ENCODE measurements around the gene POLR2J.
"Not testable (repeated sequence)": the region's sequence is repeated elsewhere in the genome, so short reads cannot be mapped to it uniquely, and the experiment has no call there.

Gene POLR2J

DNA sequence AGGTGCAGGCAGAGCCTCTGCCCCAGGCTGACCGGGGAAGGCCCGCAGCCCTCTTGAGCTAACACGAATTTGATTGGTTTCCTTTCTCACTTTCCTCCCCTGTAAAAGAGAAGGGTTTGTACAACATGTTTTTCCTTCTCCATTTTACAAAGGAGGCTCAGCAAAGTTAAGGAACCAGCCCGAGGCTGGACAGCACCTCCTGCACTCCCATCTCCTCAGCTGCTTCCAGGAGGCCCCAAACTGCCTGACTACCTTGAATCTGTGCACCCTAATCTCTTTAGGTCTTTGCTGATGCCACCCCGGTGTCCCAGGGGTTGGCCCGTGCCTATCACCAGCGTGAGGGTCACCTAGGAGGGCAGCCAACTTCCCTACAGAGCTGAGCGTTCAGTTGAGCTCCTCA, 18.3 kb downstream of the POLR2J start:
- DNase-seq (ENCODE audit: low spot score), result no peak
- peak overlapping the region; percentile 33 for H3K27ac ChIP-seq
- TF ChIP-seq, protein P1, sequence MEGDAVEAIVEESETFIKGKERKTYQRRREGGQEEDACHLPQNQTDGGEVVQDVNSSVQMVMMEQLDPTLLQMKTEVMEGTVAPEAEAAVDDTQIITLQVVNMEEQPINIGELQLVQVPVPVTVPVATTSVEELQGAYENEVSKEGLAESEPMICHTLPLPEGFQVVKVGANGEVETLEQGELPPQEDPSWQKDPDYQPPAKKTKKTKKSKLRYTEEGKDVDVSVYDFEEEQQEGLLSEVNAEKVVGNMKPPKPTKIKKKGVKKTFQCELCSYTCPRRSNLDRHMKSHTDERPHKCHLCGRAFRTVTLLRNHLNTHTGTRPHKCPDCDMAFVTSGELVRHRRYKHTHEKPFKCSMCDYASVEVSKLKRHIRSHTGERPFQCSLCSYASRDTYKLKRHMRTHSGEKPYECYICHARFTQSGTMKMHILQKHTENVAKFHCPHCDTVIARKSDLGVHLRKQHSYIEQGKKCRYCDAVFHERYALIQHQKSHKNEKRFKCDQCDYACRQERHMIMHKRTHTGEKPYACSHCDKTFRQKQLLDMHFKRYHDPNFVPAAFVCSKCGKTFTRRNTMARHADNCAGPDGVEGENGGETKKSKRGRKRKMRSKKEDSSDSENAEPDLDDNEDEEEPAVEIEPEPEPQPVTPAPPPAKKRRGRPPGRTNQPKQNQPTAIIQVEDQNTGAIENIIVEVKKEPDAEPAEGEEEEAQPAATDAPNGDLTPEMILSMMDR (conservative IDR thresholded peaks at IDR 0.05; ENCODE audit: low read depth), result no peak
- ChIA-PET CTCF (interaction anchor here (0.5 kb wide), 1 partner anchor 38 kb away, joined by 6 read pairs; no protein-coding TSS in a partner anchor), POLR2A (ENCODE audit: low non-redundant PET) (interaction anchor here (0.6 kb wide), 1 partner anchor 9 kb away, joined by 3 read pairs; no protein-coding TSS in a partner anchor)

DNA sequence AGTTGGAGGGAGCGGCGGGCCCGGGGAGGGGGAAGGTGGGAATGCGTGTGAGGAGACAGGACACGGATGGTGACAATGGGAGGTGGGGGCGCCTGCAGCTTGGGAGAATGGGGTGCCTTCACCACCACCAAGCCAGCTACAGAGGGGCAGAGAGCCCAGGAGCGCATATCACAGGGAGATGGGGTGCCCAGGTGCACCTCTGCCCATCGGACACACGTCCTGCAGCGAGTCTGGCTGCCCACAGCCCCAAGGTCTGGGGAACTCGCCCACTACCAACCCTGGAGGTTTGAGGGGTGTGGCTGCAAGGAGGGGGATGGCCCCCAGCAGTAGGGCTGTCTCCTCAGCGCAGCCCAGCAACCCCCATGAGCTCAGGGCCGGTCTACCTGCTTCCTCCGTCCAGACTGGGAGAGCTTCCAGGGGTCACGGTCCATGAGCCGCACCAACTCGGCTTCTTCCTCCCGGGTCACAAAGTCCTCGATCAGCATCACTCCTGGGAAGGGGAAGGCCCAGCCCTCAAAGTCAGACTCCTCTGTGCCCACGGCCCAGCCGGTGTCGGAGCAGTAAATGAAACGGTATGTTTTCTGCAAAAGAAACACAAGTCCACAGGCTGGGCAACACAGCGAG, 19.4 kb downstream of the POLR2J start:
- CTCF ChIA-PET, result no interaction called here
- POLR2A ChIA-PET (ENCODE audit: low non-redundant PET), result no interaction called here
- peak overlapping the region; percentile 33; the same call in 1 of the 2 replicates for H3K27ac ChIP-seq
- TF ChIP-seq, protein P1 (conservative IDR thresholded peaks at IDR 0.05; ENCODE audit: low read depth), result no peak
- no peak for DNase-seq (ENCODE audit: low spot score)

DNA sequence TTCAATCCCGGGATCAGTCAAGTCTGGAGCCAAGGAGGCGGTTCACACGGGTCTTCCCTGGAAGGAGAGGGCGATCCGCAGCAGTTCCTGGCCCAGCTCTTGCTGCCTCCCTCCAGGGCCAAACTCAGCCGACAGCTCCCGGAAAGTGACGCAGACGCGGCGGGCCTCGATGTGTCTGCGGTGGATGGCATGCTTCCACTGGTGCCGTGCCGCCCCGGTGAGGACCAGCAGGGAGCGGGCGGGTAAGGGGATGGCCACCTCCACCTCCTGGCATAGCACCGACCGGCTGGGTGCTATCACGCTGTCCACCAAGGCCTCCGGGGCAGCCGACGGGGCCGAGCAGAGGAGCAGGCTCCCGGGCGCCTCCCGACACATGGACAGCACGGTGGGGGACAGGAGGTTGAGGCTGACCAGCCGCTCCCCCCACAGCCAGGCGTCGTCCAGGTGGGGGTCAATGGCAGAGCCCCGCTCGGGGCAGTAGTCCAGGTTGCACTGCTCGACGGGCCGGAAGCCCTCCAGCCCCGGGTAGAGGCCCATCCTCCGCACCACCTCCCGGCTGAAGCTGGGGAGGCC, 21.3 kb downstream of the POLR2J start:
- TF ChIP-seq, protein P1 (conservative IDR thresholded peaks at IDR 0.05; ENCODE audit: low read depth), result no peak
- H3K27ac ChIP-seq, result no peak overlapping the region; the same call in 1 of the 2 replicates
- no peak for DNase-seq (ENCODE audit: low spot score)
- POLR2A ChIA-PET (ENCODE audit: low non-redundant PET), result no interaction called here
- CTCF ChIA-PET, result no interaction called here

DNA sequence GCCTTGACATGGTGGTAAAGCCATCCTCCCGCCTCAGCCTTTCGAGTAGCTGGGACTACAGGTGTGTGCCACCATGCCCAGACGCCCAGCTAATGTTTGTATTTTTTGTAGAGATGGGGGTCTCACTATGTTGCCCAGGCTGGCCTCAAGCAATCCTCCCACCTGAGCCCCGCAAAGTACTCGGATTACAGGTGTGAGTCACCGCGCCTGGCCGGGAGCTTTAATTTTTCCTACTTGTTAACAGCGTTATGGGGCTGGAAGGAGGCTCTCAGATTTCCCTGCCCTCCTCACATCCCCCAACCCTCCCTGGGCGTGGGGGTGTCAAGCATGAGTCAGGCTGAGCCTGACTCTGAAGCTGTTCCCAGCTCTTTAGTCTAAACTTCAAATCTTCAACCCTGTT, 22.4 kb downstream of the POLR2J start:
- H3K27ac ChIP-seq, result peak overlapping the region; percentile 34
- CTCF ChIA-PET, result interaction anchor here (0.8 to 1.0 kb wide), 2 partner anchors 10 to 67 kb away, joined by 6 to 7 read pairs; no protein-coding TSS in a partner anchor
- TF ChIP-seq, protein P1 (conservative IDR thresholded peaks at IDR 0.05; ENCODE audit: low read depth), result no peak
- POLR2A ChIA-PET (ENCODE audit: low non-redundant PET), result no interaction called here
- DNase-seq (ENCODE audit: low spot score), result peak; percentile 41

DNA sequence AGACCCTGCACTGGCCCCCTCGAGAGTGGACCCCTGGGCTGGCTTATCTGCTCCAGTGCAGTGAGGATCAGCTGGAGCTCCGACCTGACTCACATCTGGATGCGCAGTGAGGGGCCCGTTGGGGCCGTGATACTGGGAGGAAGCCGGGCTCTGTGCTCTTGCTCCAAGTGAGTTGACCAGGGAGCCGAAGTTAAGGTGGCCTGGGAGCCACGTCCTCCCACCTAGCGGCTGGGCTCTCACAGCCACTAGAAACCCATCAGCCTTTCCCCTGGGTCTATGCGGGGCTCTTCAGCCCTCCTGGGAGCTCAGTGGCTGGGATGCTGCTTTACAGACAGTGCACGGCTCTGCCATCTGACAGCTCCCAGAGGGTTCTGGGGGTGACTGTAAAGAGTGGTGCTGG, 23.1 kb downstream of the POLR2J start:
- TF ChIP-seq, protein P1 (conservative IDR thresholded peaks at IDR 0.05; ENCODE audit: low read depth), result no peak
- CTCF ChIA-PET, result interaction anchor here (1.0 kb wide), 1 partner anchor 10 kb away, joined by 6 read pairs; no protein-coding TSS in a partner anchor
- POLR2A ChIA-PET (ENCODE audit: low non-redundant PET), result no interaction called here
- peak overlapping the region; percentile 34 for H3K27ac ChIP-seq
- DNase-seq (ENCODE audit: low spot score), result no peak

DNA sequence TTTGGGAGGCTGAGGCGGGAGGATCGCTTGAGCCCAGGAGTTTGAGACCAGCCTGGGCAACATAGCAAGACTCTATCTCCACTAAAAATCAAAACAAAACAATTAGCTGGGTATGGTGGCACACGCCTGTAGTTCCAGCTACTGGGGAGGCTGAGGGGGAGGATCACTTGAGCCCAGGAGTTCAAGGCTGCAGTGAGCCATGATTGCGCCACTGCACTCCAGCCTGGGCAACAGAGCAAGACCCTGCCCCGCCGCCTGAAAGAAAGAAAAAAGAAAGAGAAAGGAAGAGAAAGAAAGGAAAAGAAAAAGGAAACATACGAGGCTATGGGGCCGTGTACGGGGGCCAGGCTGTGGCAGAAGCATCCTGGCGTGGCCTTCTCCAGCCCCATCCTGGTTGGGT, 23.8 kb downstream of the POLR2J start:
- POLR2A ChIA-PET (ENCODE audit: low non-redundant PET); DNase-seq (ENCODE audit: low spot score): not testable (repeated sequence)
- peak overlapping the region; percentile 34 for H3K27ac ChIP-seq
- CTCF ChIA-PET, result interaction anchor here (0.9 to 1.5 kb wide), 2 partner anchors 9 to 12 kb away, joined by 3 to 9 read pairs; no protein-coding TSS in a partner anchor

DNA sequence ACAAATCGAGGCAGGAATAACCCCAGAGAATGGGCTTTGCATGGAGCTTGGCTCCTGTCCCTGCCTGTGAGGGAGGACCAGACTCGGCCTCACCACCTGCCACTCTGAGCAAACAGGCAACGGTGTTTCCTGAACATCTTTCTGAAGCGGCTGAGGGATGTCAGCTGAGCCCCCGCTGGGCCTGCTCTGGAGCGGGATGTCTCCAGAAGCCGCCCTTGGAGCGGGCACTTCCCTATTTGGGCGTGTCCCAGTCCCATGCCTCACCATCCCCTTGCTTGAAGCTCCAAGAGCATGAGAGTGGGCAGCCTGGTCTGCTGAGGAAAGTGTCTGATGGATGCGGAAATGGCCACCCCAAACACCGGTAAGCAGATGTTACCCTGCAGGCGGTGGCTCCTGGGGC, 24.3 kb downstream of the POLR2J start:
- no peak for DNase-seq (ENCODE audit: low spot score)
- ChIA-PET CTCF (interaction anchor here (0.6 to 1.5 kb wide), 3 partner anchors 10 to 474 kb away, joined by 3 to 9 read pairs (median 3); no protein-coding TSS in a partner anchor), POLR2A (ENCODE audit: low non-redundant PET) (interaction anchor here (0.6 kb wide), 1 partner anchor 18 kb away, joined by 6 read pairs; no protein-coding TSS in a partner anchor)
- TF ChIP-seq, protein P1 (conservative IDR thresholded peaks at IDR 0.05; ENCODE audit: low read depth), result no peak
- peak overlapping the region; percentile 34 for H3K27ac ChIP-seq

All from RWPE1 (cell line).